H1 (cell line): ENCODE results near the gene MED31. TPM values are rescaled to one million over a fixed set of nuclear protein-coding genes. Genes with fewer than 3 reads are reported as not detected.

Experiments used
- CTCF ChIP-seq, 3 experiments: IDR thresholded peaks; 1 replicate in 2 of 3; 2 replicates in 1 of 3; pipeline versions ENCODE4 v1.5.1 to v1.6.1; 2011; ENCODE audit warnings: low read length in 3 of 3, mild to moderate bottlenecking in 3 of 3, inconsistent platforms in 2 of 3, low read depth in 1 of 3, moderate library complexity in 1 of 3; ENCODE audit not compliant: insufficient read depth in 1 of 3; ENCODE audit errors: control extremely low read depth in 1 of 3
- E2F6 ChIP-seq: IDR thresholded peaks from 2 replicates; pipeline ENCODE4 v1.6.1; 2012; ENCODE audit warnings: inconsistent platforms
- SAP30 ChIP-seq: fragments of 300-600 bp; sonication (generic); IDR thresholded peaks from 2 replicates; pipeline ENCODE4 v1.7.1; 2012; ENCODE audit warnings: low read length, moderate library complexity, mild to moderate bottlenecking, inconsistent platforms; ENCODE audit not compliant: insufficient read depth, insufficient replicate concordance
- SP1 ChIP-seq: IDR thresholded peaks from 2 replicates; pipeline ENCODE4 v1.6.1; 2011; ENCODE audit warnings: low read depth, low read length
- SP2 ChIP-seq: IDR thresholded peaks from 2 replicates; pipeline ENCODE4 v1.6.1; 2012; ENCODE audit warnings: mild to moderate bottlenecking, low read length, inconsistent platforms
- SRF ChIP-seq: IDR thresholded peaks from 2 replicates; pipeline ENCODE4 v1.6.1; 2011; ENCODE audit warnings: mild to moderate bottlenecking, low read depth, low read length, moderate library complexity
- TBP ChIP-seq: IDR thresholded peaks from 2 replicates; pipeline ENCODE4 v1.6.1; 2011; ENCODE audit warnings: low read depth, low read length, improper control_type of control experiment
- YY1 ChIP-seq: IDR thresholded peaks from 2 replicates; pipeline ENCODE4 v1.6.1; 2011; ENCODE audit warnings: low read depth, mild to moderate bottlenecking, low read length
- polyA plus RNA-seq, 7 experiments: library from polyadenylated mRNA; depleted of rRNA in 3 of 7; stranded (reverse) in 5 of 7; unstranded in 2 of 7; fragments of >200 nt in 5 of 7; fragments of 200-250 nt in 2 of 7; gene quantifications; 1 replicate in 5 of 7; 2 replicates in 1 of 7; 4 replicates in 1 of 7; pipeline versions ENCODE4 v1.2.1 to v1.2.3, GENCODE V29; 2011 to 2013; ENCODE audit warnings: missing spikeins in 2 of 7, mixed read lengths in 2 of 7
- total RNA-seq: library from RNA; stranded (reverse); fragmentation: NEBNext Ultra II Directional; extraction: Animal tissue kit (Norgen Biotek cat#: 25700); gene quantifications from 2 replicates; pipeline ENCODE4 v1.2.1, GENCODE V29; 2021
- TF ChIP-seq, protein P1 (sequence below): fragments of 300-600 bp; sonication (generic); IDR thresholded peaks from 2 replicates; pipeline ENCODE4 v1.7.1; 2012; ENCODE audit warnings: low read length, moderate library complexity, mild to moderate bottlenecking, inconsistent platforms; ENCODE audit not compliant: insufficient replicate concordance

Gene MED31
- total and polyA plus RNA-seq, 2 of the 8 experiments (the other 6 are each of a cell fraction or from before 2014, with no cell fraction given): 4.6 to 12.3 TPM

DNA sequence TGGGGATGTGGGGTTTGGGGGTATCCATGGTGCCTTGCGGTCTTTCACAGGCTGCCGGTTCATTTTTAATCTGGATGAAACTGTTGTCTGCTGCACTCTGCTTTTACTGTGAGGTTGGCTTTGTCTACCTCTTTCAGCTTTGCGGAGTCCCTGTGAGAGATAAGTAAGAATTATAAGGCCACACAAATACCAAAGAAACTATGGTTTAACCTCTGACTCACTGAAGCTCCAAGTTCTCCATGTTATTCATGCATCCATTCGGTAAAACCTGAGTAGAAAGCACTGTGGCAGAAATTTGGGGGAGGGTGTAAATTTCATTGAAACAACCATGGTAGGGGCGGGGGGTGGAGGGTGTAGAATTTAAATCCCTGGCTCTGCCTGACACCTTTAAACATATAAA, 41.4 kb downstream of the MED31 start (continued):
- TF ChIP-seq, protein P1, sequence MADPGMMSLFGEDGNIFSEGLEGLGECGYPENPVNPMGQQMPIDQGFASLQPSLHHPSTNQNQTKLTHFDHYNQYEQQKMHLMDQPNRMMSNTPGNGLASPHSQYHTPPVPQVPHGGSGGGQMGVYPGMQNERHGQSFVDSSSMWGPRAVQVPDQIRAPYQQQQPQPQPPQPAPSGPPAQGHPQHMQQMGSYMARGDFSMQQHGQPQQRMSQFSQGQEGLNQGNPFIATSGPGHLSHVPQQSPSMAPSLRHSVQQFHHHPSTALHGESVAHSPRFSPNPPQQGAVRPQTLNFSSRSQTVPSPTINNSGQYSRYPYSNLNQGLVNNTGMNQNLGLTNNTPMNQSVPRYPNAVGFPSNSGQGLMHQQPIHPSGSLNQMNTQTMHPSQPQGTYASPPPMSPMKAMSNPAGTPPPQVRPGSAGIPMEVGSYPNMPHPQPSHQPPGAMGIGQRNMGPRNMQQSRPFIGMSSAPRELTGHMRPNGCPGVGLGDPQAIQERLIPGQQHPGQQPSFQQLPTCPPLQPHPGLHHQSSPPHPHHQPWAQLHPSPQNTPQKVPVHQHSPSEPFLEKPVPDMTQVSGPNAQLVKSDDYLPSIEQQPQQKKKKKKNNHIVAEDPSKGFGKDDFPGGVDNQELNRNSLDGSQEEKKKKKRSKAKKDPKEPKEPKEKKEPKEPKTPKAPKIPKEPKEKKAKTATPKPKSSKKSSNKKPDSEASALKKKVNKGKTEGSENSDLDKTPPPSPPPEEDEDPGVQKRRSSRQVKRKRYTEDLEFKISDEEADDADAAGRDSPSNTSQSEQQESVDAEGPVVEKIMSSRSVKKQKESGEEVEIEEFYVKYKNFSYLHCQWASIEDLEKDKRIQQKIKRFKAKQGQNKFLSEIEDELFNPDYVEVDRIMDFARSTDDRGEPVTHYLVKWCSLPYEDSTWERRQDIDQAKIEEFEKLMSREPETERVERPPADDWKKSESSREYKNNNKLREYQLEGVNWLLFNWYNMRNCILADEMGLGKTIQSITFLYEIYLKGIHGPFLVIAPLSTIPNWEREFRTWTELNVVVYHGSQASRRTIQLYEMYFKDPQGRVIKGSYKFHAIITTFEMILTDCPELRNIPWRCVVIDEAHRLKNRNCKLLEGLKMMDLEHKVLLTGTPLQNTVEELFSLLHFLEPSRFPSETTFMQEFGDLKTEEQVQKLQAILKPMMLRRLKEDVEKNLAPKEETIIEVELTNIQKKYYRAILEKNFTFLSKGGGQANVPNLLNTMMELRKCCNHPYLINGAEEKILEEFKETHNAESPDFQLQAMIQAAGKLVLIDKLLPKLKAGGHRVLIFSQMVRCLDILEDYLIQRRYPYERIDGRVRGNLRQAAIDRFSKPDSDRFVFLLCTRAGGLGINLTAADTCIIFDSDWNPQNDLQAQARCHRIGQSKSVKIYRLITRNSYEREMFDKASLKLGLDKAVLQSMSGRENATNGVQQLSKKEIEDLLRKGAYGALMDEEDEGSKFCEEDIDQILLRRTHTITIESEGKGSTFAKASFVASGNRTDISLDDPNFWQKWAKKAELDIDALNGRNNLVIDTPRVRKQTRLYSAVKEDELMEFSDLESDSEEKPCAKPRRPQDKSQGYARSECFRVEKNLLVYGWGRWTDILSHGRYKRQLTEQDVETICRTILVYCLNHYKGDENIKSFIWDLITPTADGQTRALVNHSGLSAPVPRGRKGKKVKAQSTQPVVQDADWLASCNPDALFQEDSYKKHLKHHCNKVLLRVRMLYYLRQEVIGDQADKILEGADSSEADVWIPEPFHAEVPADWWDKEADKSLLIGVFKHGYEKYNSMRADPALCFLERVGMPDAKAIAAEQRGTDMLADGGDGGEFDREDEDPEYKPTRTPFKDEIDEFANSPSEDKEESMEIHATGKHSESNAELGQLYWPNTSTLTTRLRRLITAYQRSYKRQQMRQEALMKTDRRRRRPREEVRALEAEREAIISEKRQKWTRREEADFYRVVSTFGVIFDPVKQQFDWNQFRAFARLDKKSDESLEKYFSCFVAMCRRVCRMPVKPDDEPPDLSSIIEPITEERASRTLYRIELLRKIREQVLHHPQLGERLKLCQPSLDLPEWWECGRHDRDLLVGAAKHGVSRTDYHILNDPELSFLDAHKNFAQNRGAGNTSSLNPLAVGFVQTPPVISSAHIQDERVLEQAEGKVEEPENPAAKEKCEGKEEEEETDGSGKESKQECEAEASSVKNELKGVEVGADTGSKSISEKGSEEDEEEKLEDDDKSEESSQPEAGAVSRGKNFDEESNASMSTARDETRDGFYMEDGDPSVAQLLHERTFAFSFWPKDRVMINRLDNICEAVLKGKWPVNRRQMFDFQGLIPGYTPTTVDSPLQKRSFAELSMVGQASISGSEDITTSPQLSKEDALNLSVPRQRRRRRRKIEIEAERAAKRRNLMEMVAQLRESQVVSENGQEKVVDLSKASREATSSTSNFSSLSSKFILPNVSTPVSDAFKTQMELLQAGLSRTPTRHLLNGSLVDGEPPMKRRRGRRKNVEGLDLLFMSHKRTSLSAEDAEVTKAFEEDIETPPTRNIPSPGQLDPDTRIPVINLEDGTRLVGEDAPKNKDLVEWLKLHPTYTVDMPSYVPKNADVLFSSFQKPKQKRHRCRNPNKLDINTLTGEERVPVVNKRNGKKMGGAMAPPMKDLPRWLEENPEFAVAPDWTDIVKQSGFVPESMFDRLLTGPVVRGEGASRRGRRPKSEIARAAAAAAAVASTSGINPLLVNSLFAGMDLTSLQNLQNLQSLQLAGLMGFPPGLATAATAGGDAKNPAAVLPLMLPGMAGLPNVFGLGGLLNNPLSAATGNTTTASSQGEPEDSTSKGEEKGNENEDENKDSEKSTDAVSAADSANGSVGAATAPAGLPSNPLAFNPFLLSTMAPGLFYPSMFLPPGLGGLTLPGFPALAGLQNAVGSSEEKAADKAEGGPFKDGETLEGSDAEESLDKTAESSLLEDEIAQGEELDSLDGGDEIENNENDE: no peak
- no peak for TF ChIP-seq E2F6
- TF ChIP-seq SP2: no peak
- TF ChIP-seq SRF: no peak
- no peak for TF ChIP-seq CTCF (IDR thresholded peaks at IDR 0.05; ENCODE audit: control extremely low read depth in 1 of 3, insufficient read depth in 1 of 3, low read depth in 1 of 3, low read length in 3 of 3)
- no peak for TF ChIP-seq SAP30
- no peak for TF ChIP-seq YY1
- no peak for TF ChIP-seq TBP
- no peak for TF ChIP-seq SP1
